HepG2 (cell line): ENCODE results near the gene SMARCB1. TPM values are rescaled to one million over a fixed set of nuclear protein-coding genes. Genes with fewer than 3 reads are reported as not detected.

Experiments
- ARHGAP35 ChIP-seq: sonication (generic); formaldehyde crosslinking; IDR thresholded peaks from 2 replicates; pipeline ENCODE4 v1.9.0; 2022; ENCODE audit warnings: mild to moderate bottlenecking, inconsistent platforms, moderate library complexity, missing genetic modification reagents, borderline replicate concordance
- ATF3 ChIP-seq: sonication (generic); formaldehyde crosslinking; IDR thresholded peaks from 2 replicates; pipeline ENCODE4 v1.4.0; 2020; ENCODE audit warnings: missing genetic modification reagents
- FIP1L1 ChIP-seq: fragments of 200-400 bp; formaldehyde crosslinking; IDR thresholded peaks from 2 replicates; pipeline ENCODE4 v1.6.1; 2018; ENCODE audit warnings: low read depth, mild to moderate bottlenecking, low read length, moderate library complexity, borderline replicate concordance; ENCODE audit not compliant: insufficient read depth
- FLYWCH1 ChIP-seq: sonication (generic); formaldehyde crosslinking; IDR thresholded peaks from 2 replicates; pipeline ENCODE4 v1.8.1; 2023; ENCODE audit warnings: mild to moderate bottlenecking, missing genetic modification reagents
- GTF3A ChIP-seq: sonication (generic); formaldehyde crosslinking; conservative IDR thresholded peaks from 2 replicates; pipeline ENCODE4 v1.4.0; 2020; ENCODE audit warnings: mild to moderate bottlenecking, missing genetic modification reagents
- GZF1 ChIP-seq: sonication (generic); formaldehyde crosslinking; IDR thresholded peaks from 2 replicates; pipeline ENCODE4 v1.5.1; 2020; ENCODE audit warnings: mild to moderate bottlenecking, missing genetic modification reagents
- MYC ChIP-seq: sonication (generic); formaldehyde crosslinking; IDR thresholded peaks from 2 replicates; pipeline ENCODE4 v1.9.0; 2021; ENCODE audit warnings: missing genetic modification reagents, borderline replicate concordance
- NR3C1 ChIP-seq: sonication (generic); formaldehyde crosslinking; IDR thresholded peaks from 2 replicates; pipeline ENCODE4 v1.4.0; 2020; ENCODE audit warnings: missing genetic modification reagents
- RORA ChIP-seq: sonication (generic); formaldehyde crosslinking; IDR thresholded peaks from 2 replicates; pipeline ENCODE4 v1.5.0; 2020; ENCODE audit warnings: mild to moderate bottlenecking, missing genetic modification reagents, moderate library complexity
- SIX4 ChIP-seq: sonication (generic); formaldehyde crosslinking; IDR thresholded peaks from 2 replicates; pipeline ENCODE4 v1.4.0; 2020; ENCODE audit warnings: missing genetic modification reagents
- XBP1 ChIP-seq: sonication (generic); formaldehyde crosslinking; IDR thresholded peaks from 2 replicates; pipeline ENCODE4 v1.5.0; 2020; ENCODE audit warnings: missing genetic modification reagents
- ZBTB4 ChIP-seq: sonication (generic); formaldehyde crosslinking; IDR thresholded peaks from 2 replicates; pipeline ENCODE4 v1.4.0; 2020; ENCODE audit warnings: missing genetic modification reagents, mild to moderate bottlenecking, borderline replicate concordance
- ZHX2 ChIP-seq, 2 experiments: sonication (generic) in 1 of 2; formaldehyde crosslinking in 1 of 2; IDR thresholded peaks; 2 replicates each; pipeline versions ENCODE4 v1.6.1 to v1.9.0; 2014 to 2022; ENCODE audit warnings: antibody characterized with exemption in 1 of 2, borderline replicate concordance in 1 of 2, inconsistent platforms in 1 of 2, low read depth in 1 of 2, missing genetic modification reagents in 1 of 2
- ZNF121 ChIP-seq: sonication (generic); formaldehyde crosslinking; IDR thresholded peaks from 2 replicates; pipeline ENCODE4 v1.5.0; 2020; ENCODE audit warnings: mild to moderate bottlenecking, missing genetic modification reagents
- polyA plus RNA-seq, 8 experiments: library from polyadenylated mRNA; depleted of rRNA in 3 of 8; stranded (reverse) in 7 of 8; unstranded in 1 of 8; fragments of >200 nt; fragmentation: Illumina TruSeq in 4 of 8; extraction: Trizol in 4 of 8; gene quantifications; 2 replicates each; pipeline versions ENCODE4 v1.2.1 to v1.2.3, GENCODE V29; 2011 to 2016; ENCODE audit warnings: low read depth in 4 of 8, missing spikeins in 1 of 8, mixed read lengths in 1 of 8; ENCODE audit not compliant: insufficient read depth in 1 of 8
- total RNA-seq, 5 experiments: library from RNA; depleted of rRNA; stranded (reverse); fragments of >200 nt; fragmentation: Illumina TruSeq; extraction: Trizol; gene quantifications; 2 replicates each; pipeline ENCODE4 v1.2.3, GENCODE V29; 2016; ENCODE audit warnings: low read depth in 1 of 5
- TF ChIP-seq, protein P1 (sequence below): sonication (generic); formaldehyde crosslinking; IDR thresholded peaks from 2 replicates; pipeline ENCODE4 v1.4.0; 2020; ENCODE audit warnings: mild to moderate bottlenecking, missing genetic modification reagents
- TF ChIP-seq, protein P2 (sequence below): sonication (generic); formaldehyde crosslinking; IDR thresholded peaks from 2 replicates; pipeline ENCODE4 v1.9.0; 2022; ENCODE audit warnings: low read depth, missing genetic modification reagents

Gene SMARCB1
- total and polyA plus RNA-seq, 2 of the 13 experiments (the other 11 are each of a cell fraction or from before 2014, with no cell fraction given): 74.0 to 166 TPM

DNA sequence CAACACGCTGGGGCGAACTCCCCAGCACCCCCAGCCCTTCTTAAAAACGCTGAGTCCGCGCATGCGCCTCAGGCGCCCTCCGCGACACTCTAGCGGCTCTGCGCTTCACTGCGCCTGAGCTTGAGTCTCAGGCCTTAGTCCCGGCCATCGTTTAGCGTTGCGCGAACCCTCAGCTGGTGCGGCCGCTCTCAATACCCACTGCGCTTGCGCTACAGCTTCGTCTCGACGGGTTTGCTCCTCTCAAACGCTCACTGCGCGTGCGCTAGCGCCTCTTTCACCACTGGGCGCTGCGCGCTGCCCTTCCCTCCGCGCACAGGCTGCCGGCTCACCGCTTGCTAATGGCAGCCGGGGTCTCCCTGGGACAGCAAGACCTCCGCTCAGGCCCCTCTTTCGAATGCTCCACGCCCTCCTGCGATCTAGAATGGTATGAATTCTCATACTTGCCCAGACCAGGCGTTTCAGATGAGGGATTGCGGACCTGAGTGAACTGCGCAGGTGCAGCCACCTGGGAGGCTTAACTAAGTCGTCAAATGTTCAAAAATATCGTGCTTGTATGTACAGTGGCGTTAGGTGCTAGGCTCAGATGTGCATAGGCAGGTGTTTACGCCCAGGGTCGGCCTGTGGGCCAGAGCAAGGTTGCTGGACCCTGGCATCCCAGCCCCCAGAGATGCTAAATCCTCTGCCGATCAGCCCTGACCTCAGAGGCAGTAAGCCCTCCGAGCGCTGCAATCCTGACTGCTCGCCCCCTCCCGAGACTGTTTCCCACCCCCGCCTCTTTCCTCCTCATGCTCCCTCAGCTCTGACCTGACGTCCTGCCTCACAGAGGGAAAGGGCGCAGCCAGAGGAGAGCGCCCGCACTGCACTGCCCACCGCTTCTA lies 71.1 kb downstream of the SMARCB1 start, which contains the start of gene SLC2A11 (continued):
- TF ChIP-seq, protein P1, sequence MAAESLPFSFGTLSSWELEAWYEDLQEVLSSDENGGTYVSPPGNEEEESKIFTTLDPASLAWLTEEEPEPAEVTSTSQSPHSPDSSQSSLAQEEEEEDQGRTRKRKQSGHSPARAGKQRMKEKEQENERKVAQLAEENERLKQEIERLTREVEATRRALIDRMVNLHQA (CRISPR knock-in tag): no peak
- TF ChIP-seq FLYWCH1 (CRISPR knock-in tag) (no peak), MYC (CRISPR knock-in tag) (peak; percentile 56; the same call in 1 of the 2 replicates), ZBTB4 (CRISPR knock-in tag) (no peak), FIP1L1 (no peak), GTF3A (CRISPR knock-in tag) (no peak), GZF1 (peak; percentile 11; the same call in 1 of the 2 replicates), SIX4 (CRISPR knock-in tag) (0 out of 2 replicates have a peak, but pooled peaks have one; percentile 49), ZHX2 (IDR thresholded peaks at IDR 0.05; ENCODE audit: low read depth) (no peak), ZHX2 (CRISPR knock-in tag; IDR thresholded peaks at IDR 0.05; ENCODE audit: borderline replicate concordance) (no peak), NR3C1 (CRISPR knock-in tag) (no peak), XBP1 (CRISPR knock-in tag) (no peak), ATF3 (CRISPR knock-in tag) (no peak), ZNF121 (CRISPR knock-in tag) (no peak), RORA (CRISPR knock-in tag) (no peak), ARHGAP35 (CRISPR knock-in tag) (no peak)
- TF ChIP-seq, protein P2, sequence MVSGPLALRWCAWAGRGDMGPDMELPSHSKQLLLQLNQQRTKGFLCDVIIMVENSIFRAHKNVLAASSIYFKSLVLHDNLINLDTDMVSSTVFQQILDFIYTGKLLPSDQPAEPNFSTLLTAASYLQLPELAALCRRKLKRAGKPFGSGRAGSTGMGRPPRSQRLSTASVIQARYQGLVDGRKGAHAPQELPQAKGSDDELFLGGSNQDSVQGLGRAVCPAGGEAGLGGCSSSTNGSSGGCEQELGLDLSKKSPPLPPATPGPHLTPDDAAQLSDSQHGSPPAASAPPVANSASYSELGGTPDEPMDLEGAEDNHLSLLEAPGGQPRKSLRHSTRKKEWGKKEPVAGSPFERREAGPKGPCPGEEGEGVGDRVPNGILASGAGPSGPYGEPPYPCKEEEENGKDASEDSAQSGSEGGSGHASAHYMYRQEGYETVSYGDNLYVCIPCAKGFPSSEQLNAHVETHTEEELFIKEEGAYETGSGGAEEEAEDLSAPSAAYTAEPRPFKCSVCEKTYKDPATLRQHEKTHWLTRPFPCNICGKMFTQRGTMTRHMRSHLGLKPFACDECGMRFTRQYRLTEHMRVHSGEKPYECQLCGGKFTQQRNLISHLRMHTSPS (CRISPR knock-in tag): no peak
